Neural progenitor cell (in vitro differentiated cells): ENCODE data around the gene IGSF21. TPM values are rescaled to one million over a fixed set of nuclear protein-coding genes. Genes with fewer than 3 reads are reported as not detected.

Source experiments
- DNase-seq: peaks from one replicate; pipeline ENCODE4 v3.0.0-alpha.2; 2016; ENCODE audit warnings: low spot score
- H2AFZ ChIP-seq: fragments of 200-600 bp; sonication (generic); replicated peaks from 2 replicates; pipeline ENCODE4 v1.6.1; 2016; ENCODE audit warnings: antibody characterized with exemption
- H3F3A ChIP-seq: fragments of 200-600 bp; sonication (generic); 2 replicates; pipeline ENCODE4 v1.6.1; 2016; ENCODE audit warnings: antibody characterized with exemption, low read depth
- H3K27ac ChIP-seq: fragments of 200-600 bp; sonication (generic); 2 replicates; pipeline ENCODE4 v1.5.1; 2016; ENCODE audit warnings: mild to moderate bottlenecking
- H3K27me3 ChIP-seq: fragments of 200-600 bp; sonication (generic); 2 replicates; pipeline ENCODE4 v1.6.1; 2016; ENCODE audit warnings: mild to moderate bottlenecking, moderate library complexity
- H3K36me3 ChIP-seq: fragments of 200-600 bp; sonication (generic); 2 replicates; pipeline ENCODE4 v1.5.1; 2016
- H3K4me1 ChIP-seq: fragments of 200-600 bp; sonication (generic); 2 replicates; pipeline ENCODE4 v1.6.1; 2016; ENCODE audit warnings: mixed run types
- H3K4me2 ChIP-seq: fragments of 200-600 bp; sonication (generic); 2 replicates; pipeline ENCODE4 v1.6.1; 2016
- H3K4me3 ChIP-seq: fragments of 200-600 bp; sonication (generic); 2 replicates; pipeline ENCODE4 v1.5.1; 2016
- H3K79me2 ChIP-seq: fragments of 200-600 bp; sonication (generic); 2 replicates; pipeline ENCODE4 v1.6.1; 2016; ENCODE audit warnings: low read depth
- H3K9ac ChIP-seq: fragments of 200-600 bp; sonication (generic); 2 replicates; pipeline ENCODE4 v1.6.1; 2016
- H3K9me3 ChIP-seq: fragments of 200-600 bp; sonication (generic); 2 replicates; pipeline ENCODE4 v1.5.1; 2016; ENCODE audit warnings: low read depth
- H4K20me1 ChIP-seq: fragments of 200-600 bp; sonication (generic); 2 replicates; pipeline ENCODE4 v1.6.1; 2016; ENCODE audit warnings: low read depth
- H3K27ac Mint-ChIP-seq: 3 replicates; pipeline ENCODE4 v1.8.0; 2021; ENCODE audit warnings: mixed read lengths
- H3K27me3 Mint-ChIP-seq: 2 replicates; pipeline ENCODE4 v1.8.0; 2022; ENCODE audit warnings: low read depth, mild to moderate bottlenecking, inconsistent platforms, moderate library complexity, mixed read lengths; ENCODE audit not compliant: insufficient read depth
- H3K36me3 Mint-ChIP-seq: 3 replicates; pipeline ENCODE4 v1.8.0; 2021; ENCODE audit warnings: mixed read lengths
- H3K4me1 Mint-ChIP-seq: 3 replicates; pipeline ENCODE4 v1.8.0; 2021; ENCODE audit warnings: mixed read lengths
- H3K4me3 Mint-ChIP-seq: 3 replicates; pipeline ENCODE4 v1.8.0; 2021; ENCODE audit warnings: mild to moderate bottlenecking, moderate library complexity, mixed read lengths
- H3K9me3 Mint-ChIP-seq: 3 replicates; pipeline ENCODE4 v1.8.0; 2020; ENCODE audit warnings: mixed read lengths
- CTCF ChIP-seq: fragments of 200-600 bp; sonication (generic); IDR thresholded peaks from 2 replicates; pipeline ENCODE4 v1.5.1; 2017; ENCODE audit warnings: antibody characterized with exemption, mild to moderate bottlenecking
- EZH2 ChIP-seq: fragments of 200-600 bp; sonication (generic); IDR thresholded peaks from 2 replicates; pipeline ENCODE4 v1.6.1; 2017; ENCODE audit warnings: antibody characterized with exemption, mild to moderate bottlenecking, moderate library complexity
- EZH2phosphoT487 ChIP-seq: fragments of 200-600 bp; sonication (generic); IDR thresholded peaks from 2 replicates; pipeline ENCODE4 v1.6.1; 2017; ENCODE audit warnings: antibody characterized with exemption
- total RNA-seq: library from RNA; depleted of rRNA; stranded (reverse); fragments of >200 nt; gene quantifications from 2 replicates; pipeline ENCODE4 v1.2.3, GENCODE V29; 2015; ENCODE audit warnings: low replicate concordance

Gene IGSF21
- total RNA-seq, 1 donor from 2014 or later: 1.7 TPM

- DNase-seq: no peak
- H3K79me2 ChIP-seq: no peaks in the 10 kb centered on the region
- no peaks in the 10 kb centered on the region for H3K36me3 ChIP-seq
- H3K9ac ChIP-seq: no peak overlapping the region
- Mint-ChIP-seq H3K4me1 (peaks cover 13% of the 10 kb centered on the region), H3K27ac (no peak overlapping the region), H3K4me3 (no peak overlapping the region), H3K9me3 (no peaks in the 10 kb centered on the region), H3K36me3 (no peaks in the 10 kb centered on the region), H3K27me3 (peaks cover 11% of the 10 kb centered on the region)
- H3K9me3 ChIP-seq: no peaks in the 10 kb centered on the region
- H4K20me1 ChIP-seq: no peaks in the 10 kb centered on the region
- H2AFZ ChIP-seq: no peak overlapping the region
- H3K4me2 ChIP-seq: no peak overlapping the region
- H3K4me3 ChIP-seq: no peak overlapping the region
- TF ChIP-seq CTCF: no peak
- TF ChIP-seq EZH2phosphoT487: no peak
- no peaks in the 10 kb centered on the region for H3K4me1 ChIP-seq
- H3F3A ChIP-seq: peaks cover 8% of the 10 kb centered on the region
- H3K27ac ChIP-seq: no peak overlapping the region
- no peaks in the 10 kb centered on the region for H3K27me3 ChIP-seq
Observed at GRCh38 chr1:18352636-18353265, 245.2 kb downstream of the IGSF21 start.

GRCh38 chr1:18353528-18353927 lies 245.9 kb downstream of the IGSF21 start:
- no peaks in the 10 kb centered on the region for H3K9me3 Mint-ChIP-seq
- no peak overlapping the region for H3K9ac ChIP-seq
- H3K79me2 ChIP-seq: no peaks in the 10 kb centered on the region
- H3K9me3 ChIP-seq: no peaks in the 10 kb centered on the region
- H2AFZ ChIP-seq: no peak overlapping the region
- H3K4me2 ChIP-seq: no peak overlapping the region
- H3K4me1 Mint-ChIP-seq: peaks cover 13% of the 10 kb centered on the region
- DNase-seq: no peak
- no peaks in the 10 kb centered on the region for H3K4me1 ChIP-seq
- H3K4me3 Mint-ChIP-seq: no peak overlapping the region
- H3K4me3 ChIP-seq: no peak overlapping the region
- H3F3A ChIP-seq: peaks cover 8% of the 10 kb centered on the region
- no peaks in the 10 kb centered on the region for H4K20me1 ChIP-seq
- H3K27me3 Mint-ChIP-seq: peaks cover 11% of the 10 kb centered on the region
- no peaks in the 10 kb centered on the region for H3K36me3 ChIP-seq
- TF ChIP-seq EZH2 (no peak), EZH2phosphoT487 (no peak), CTCF (no peak)
- H3K27ac Mint-ChIP-seq: peak overlapping the region; percentile 42
- no peaks in the 10 kb centered on the region for H3K36me3 Mint-ChIP-seq
- H3K27ac ChIP-seq: no peak overlapping the region
- H3K27me3 ChIP-seq: no peaks in the 10 kb centered on the region

- no peaks in the 10 kb centered on the region for H3K36me3 ChIP-seq
- peaks cover 13% of the 10 kb centered on the region for H3K4me1 Mint-ChIP-seq
Observed at GRCh38 chr1:18353992-18354391, 246.4 kb downstream of the IGSF21 start.

More at GRCh38 chr1:18353992-18354391, 246.4 kb downstream of the IGSF21 start:
- Histone ChIP-seq H3K79me2 (no peaks in the 10 kb centered on the region), H3K4me1 (no peaks in the 10 kb centered on the region), H3K9ac (no peak overlapping the region), H3K27me3 (no peaks in the 10 kb centered on the region), H3K27ac (no peak overlapping the region), H3K9me3 (no peaks in the 10 kb centered on the region), H4K20me1 (no peaks in the 10 kb centered on the region), H3K4me3 (no peak overlapping the region), H3F3A (peaks cover 8% of the 10 kb centered on the region), H3K4me2 (no peak overlapping the region), H2AFZ (no peak overlapping the region)
- no peak for DNase-seq
- Mint-ChIP-seq H3K36me3 (no peaks in the 10 kb centered on the region), H3K4me3 (no peak overlapping the region), H3K9me3 (no peaks in the 10 kb centered on the region), H3K27me3 (peaks cover 11% of the 10 kb centered on the region), H3K27ac (peak overlapping the region; percentile 42)
- TF ChIP-seq EZH2 (no peak), EZH2phosphoT487 (no peak), CTCF (no peak)
